Mucosa of gallbladder (tissue), 1 donor: ENCODE measurements around the gene ITGAV. TPM values are rescaled to one million over a fixed set of nuclear protein-coding genes. Genes with fewer than 3 reads are reported as not detected.

Source experiments
- DNase-seq: peaks from one replicate; pipeline ENCODE4 v3.0.0-alpha.2; 2020; ENCODE audit warnings: low spot score
- total RNA-seq: library from RNA; stranded (reverse); gene quantifications from one replicate; pipeline ENCODE4 v1.2.1, GENCODE V29; 2021
- donor health status: DM: no; HTN: no; CAD: no.

ITGAV gene
- total RNA-seq, 1 donor from 2014 or later: 71.9 TPM

DNA sequence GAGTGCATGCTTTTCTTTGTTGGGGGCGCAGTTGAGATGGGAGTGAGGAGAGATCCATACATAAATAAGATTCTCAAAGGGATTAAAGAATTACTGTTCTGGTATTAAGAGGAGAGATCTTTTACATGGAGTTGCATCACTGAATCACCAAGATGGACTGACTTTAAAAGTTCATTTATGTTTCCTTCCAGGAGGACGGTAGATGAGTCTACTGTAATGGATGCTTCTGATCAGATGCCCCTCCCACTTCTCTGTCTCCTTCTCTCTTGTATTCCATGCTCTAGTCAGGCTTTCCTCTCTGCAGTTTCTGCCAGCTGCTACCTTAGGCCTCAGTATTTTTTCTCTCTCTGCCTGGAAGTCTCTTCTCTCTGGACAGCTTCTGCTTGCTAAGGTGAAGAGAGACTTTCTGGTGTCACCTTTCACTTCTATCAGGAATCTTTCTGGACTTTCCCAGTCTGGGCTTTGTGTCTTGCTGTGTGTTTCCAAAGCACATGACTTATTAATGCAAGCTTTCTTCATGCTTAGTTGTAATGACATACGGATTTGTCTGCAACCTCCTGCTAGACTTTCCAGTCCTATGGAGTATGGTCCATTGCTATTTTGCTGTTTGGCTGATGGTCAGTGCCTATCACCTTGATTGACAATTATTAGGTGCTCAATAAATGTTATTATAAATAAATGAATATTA lies 127.6 kb downstream of the ITGAV start:
- no peak for DNase-seq

GRCh38 chr2:186718122-186718521 lies 128.3 kb downstream of the ITGAV start:
- DNase-seq: no peak

GRCh38 chr2:186718903-186719302 lies 129.0 kb downstream of the ITGAV start:
- DNase-seq: no peak

GRCh38 chr2:186721956-186722355 lies 132.1 kb downstream of the ITGAV start:
- no peak for DNase-seq

- no peak for DNase-seq
Measured at GRCh38 chr2:186724736-186725135, 134.9 kb downstream of the ITGAV start.

- DNase-seq: no peak
Measured at GRCh38 chr2:186725783-186726182, 135.9 kb downstream of the ITGAV start.

GRCh38 chr2:186726938-186727337 lies 137.1 kb downstream of the ITGAV start:
- no peak for DNase-seq

- DNase-seq: no peak
Measured at GRCh38 chr2:186728631-186729030, 138.8 kb downstream of the ITGAV start.

Other genes starting within 250 kb of the ITGAV start
- gene ZC3H15, start 103.8 kb upstream of the ITGAV start, total RNA-seq: 44.3 TPM
- gene FAM171B, start 104.0 kb downstream of the ITGAV start, total RNA-seq: 6.6 TPM